Type B pancreatic cell (in vitro differentiated cells): ENCODE data around the gene IQCF2. TPM values are rescaled to one million over a fixed set of nuclear protein-coding genes. Genes with fewer than 3 reads are reported as not detected.

Experiments
- DNase-seq: peaks from one replicate; pipeline ENCODE4 v3.0.0; 2021; ENCODE audit warnings: mixed read lengths; ENCODE audit not compliant: unreplicated experiment; ENCODE audit errors: extremely low spot score
- H3K27ac Mint-ChIP-seq: 2 replicates; pipeline ENCODE4 v1.8.0; 2021; ENCODE audit warnings: mild to moderate bottlenecking, mixed read lengths
- H3K27me3 Mint-ChIP-seq: 2 replicates; pipeline ENCODE4 v1.8.0; 2021; ENCODE audit warnings: mixed read lengths
- H3K36me3 Mint-ChIP-seq: 2 replicates; pipeline ENCODE4 v1.8.0; 2021; ENCODE audit warnings: mixed read lengths
- H3K4me1 Mint-ChIP-seq: one replicate; pipeline ENCODE4 v1.8.0; 2021; ENCODE audit warnings: mixed read lengths; ENCODE audit not compliant: unreplicated experiment
- H3K4me3 Mint-ChIP-seq: 2 replicates; pipeline ENCODE4 v1.8.0; 2021; ENCODE audit warnings: mild to moderate bottlenecking, mixed read lengths
- H3K9me3 Mint-ChIP-seq: 2 replicates; pipeline ENCODE4 v1.8.0; 2021; ENCODE audit warnings: mixed read lengths
- total RNA-seq: library from RNA; stranded (reverse); gene quantifications from 2 replicates; pipeline ENCODE4 v1.2.1, GENCODE V29; 2021; ENCODE audit warnings: low replicate concordance
- TF ChIP-seq, protein P1 (sequence below): fragments of 200-600 bp; sonication (generic); conservative IDR thresholded peaks from 2 replicates; pipeline ENCODE4 v1.5.0; 2021; ENCODE audit warnings: antibody characterized with exemption, mild to moderate bottlenecking

Gene IQCF2
- total RNA-seq, 1 donor from 2014 or later: not detected

DNA sequence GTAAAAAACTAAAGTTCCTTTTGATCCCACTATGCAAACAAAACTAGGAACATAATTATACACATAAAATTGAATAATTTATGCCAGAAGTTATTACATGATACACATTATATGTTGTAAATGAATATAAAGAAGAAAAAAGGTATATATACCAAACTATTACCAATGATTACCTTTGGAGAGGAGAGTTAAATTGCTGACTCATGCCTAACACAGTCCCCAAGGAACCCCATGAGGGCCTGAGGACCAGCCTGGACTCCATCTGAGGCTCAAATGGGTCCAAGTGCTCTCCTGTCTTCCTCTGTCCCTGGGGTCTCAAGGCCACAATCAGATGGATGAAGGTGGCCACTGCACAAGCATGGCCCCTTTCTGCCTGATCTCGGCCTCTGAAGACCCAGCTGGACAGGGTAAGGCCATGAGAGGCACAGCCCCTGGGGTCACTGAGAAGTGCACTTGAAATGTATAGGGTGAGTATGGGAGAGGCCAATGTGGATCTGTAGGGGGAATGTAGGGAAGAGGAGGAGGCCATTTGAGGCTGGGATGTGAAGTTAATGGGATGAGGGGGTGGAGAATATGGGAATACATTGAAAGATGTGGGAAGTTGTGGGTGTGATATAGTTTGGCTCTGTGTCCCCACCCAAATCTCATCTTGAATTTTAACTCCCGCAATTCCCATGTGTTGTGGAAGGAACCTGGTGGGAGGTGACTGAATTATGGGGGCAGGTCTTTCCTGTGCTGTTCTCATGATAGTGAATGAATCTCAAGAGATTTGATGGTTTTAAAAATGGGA is 42.8 kb downstream of the IQCF2 start:
- peaks cover 16% of the 10 kb centered on the region for H3K27me3 Mint-ChIP-seq
- TF ChIP-seq, protein P1, sequence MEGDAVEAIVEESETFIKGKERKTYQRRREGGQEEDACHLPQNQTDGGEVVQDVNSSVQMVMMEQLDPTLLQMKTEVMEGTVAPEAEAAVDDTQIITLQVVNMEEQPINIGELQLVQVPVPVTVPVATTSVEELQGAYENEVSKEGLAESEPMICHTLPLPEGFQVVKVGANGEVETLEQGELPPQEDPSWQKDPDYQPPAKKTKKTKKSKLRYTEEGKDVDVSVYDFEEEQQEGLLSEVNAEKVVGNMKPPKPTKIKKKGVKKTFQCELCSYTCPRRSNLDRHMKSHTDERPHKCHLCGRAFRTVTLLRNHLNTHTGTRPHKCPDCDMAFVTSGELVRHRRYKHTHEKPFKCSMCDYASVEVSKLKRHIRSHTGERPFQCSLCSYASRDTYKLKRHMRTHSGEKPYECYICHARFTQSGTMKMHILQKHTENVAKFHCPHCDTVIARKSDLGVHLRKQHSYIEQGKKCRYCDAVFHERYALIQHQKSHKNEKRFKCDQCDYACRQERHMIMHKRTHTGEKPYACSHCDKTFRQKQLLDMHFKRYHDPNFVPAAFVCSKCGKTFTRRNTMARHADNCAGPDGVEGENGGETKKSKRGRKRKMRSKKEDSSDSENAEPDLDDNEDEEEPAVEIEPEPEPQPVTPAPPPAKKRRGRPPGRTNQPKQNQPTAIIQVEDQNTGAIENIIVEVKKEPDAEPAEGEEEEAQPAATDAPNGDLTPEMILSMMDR: no peak
- no peaks in the 10 kb centered on the region for H3K4me1 Mint-ChIP-seq
- H3K27ac Mint-ChIP-seq: no peak overlapping the region
- H3K36me3 Mint-ChIP-seq: no peaks in the 10 kb centered on the region
- no peak for DNase-seq
- H3K4me3 Mint-ChIP-seq: no peak overlapping the region
- H3K9me3 Mint-ChIP-seq: peaks cover 12% of the 10 kb centered on the region

DNA sequence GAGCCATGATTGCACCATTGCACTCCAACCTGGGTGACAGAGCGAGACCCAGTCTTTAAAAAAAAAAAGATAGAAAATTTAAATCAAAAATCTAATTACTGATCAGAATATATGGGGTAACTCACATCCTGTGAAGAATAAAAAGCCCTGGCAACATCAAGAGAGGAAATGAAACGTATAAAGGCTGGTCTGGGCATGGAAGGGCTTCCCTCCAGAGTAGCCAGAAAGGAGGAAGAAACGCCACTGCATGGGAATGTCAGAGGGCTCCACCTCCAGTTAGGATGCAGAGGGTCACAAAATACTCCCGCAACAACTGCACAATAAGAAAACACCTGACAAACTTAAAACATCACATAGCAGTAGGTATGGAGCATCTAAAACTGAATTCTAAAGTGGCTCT is 46.6 kb downstream of the IQCF2 start:
- H3K36me3 Mint-ChIP-seq: no peaks in the 10 kb centered on the region
- H3K9me3 Mint-ChIP-seq: peaks cover 12% of the 10 kb centered on the region
- H3K4me1 Mint-ChIP-seq: no peaks in the 10 kb centered on the region
- DNase-seq: no peak
- H3K27me3 Mint-ChIP-seq: no peaks in the 10 kb centered on the region
- H3K27ac Mint-ChIP-seq: no peak overlapping the region
- TF ChIP-seq, protein P1: no peak
- no peak overlapping the region for H3K4me3 Mint-ChIP-seq

Other genes starting within 250 kb of the IQCF2 start
- 43.8 and 50.0 TPM in 2 replicates for gene TEX264, start 190.4 kb upstream of the IQCF2 start, total RNA-seq
- gene GRM2, start 154.5 kb upstream of the IQCF2 start, total RNA-seq: 0.29 and 0.58 TPM in 2 replicates
- not detected in 2 replicates for gene IQCF6, start 82.4 kb upstream of the IQCF2 start, total RNA-seq
- gene IQCF5, start 14.0 kb downstream of the IQCF2 start, total RNA-seq: not detected in 2 replicates
- gene IQCF1, start 41.7 kb downstream of the IQCF2 start, total RNA-seq: not detected in 2 replicates
- gene RRP9, start 80.3 kb downstream of the IQCF2 start, total RNA-seq: 22.7 and 30.0 TPM in 2 replicates
- gene PARP3, start 80.7 kb downstream of the IQCF2 start, total RNA-seq: 4.2 and 6.6 TPM in 2 replicates
- 0.17 TPM in 1 of 2 replicates, not detected in the other for gene GPR62, start 93.8 kb downstream of the IQCF2 start, total RNA-seq
- gene PCBP4, start 105.8 kb downstream of the IQCF2 start, total RNA-seq: 74.8 and 91.9 TPM in 2 replicates
- gene ABHD14B, start 112.4 kb downstream of the IQCF2 start, total RNA-seq: 22.1 and 27.2 TPM in 2 replicates
- gene ABHD14A, start 113.4 kb downstream of the IQCF2 start, total RNA-seq: 12.2 and 16.6 TPM in 2 replicates
- gene ACY1, start 121.9 kb downstream of the IQCF2 start, total RNA-seq: 54.2 and 55.9 TPM in 2 replicates
- gene RPL29, start 134.3 kb downstream of the IQCF2 start, total RNA-seq: 1,439 and 1,690 TPM in 2 replicates
- 11.9 and 25.9 TPM in 2 replicates for gene DUSP7, start 195.0 kb downstream of the IQCF2 start, total RNA-seq